Fibroblast of lung (primary cell): ENCODE data around the gene UBXN10. TPM values are rescaled to one million over a fixed set of nuclear protein-coding genes. Genes with fewer than 3 reads are reported as not detected.

ENCODE experiments used
- DNase-seq, 2 donors: peaks; one replicate each; pipeline versions ENCODE4 v3.0.0 to v3.0.0-alpha.2; 2010; ENCODE audit warnings: low read depth in 2 of 2
- H2AFZ ChIP-seq: 2 replicates; pipeline ENCODE4 v1.5.1; 2012; ENCODE audit warnings: low read length, control low read depth, inconsistent platforms
- H3K27ac ChIP-seq: 2 replicates; pipeline ENCODE4 v1.5.1; 2011; ENCODE audit warnings: low read length, control low read depth; ENCODE audit not compliant: insufficient read depth
- H3K27me3 ChIP-seq: 2 replicates; pipeline ENCODE4 v1.5.1; 2011; ENCODE audit warnings: mild to moderate bottlenecking, low read length; ENCODE audit not compliant: control insufficient read depth, insufficient read depth
- H3K36me3 ChIP-seq: 2 replicates; pipeline ENCODE4 v1.5.1; 2011; ENCODE audit warnings: low read length; ENCODE audit not compliant: control insufficient read depth, insufficient read depth
- H3K4me1 ChIP-seq: 2 replicates; pipeline ENCODE4 v1.5.1; 2011; ENCODE audit warnings: low read length; ENCODE audit not compliant: control insufficient read depth, insufficient read depth; ENCODE audit errors: extremely low read depth
- H3K4me2 ChIP-seq: 2 replicates; pipeline ENCODE4 v1.5.1; 2011; ENCODE audit warnings: low read length, control low read depth; ENCODE audit not compliant: insufficient read depth; ENCODE audit errors: extremely low read depth
- H3K4me3 ChIP-seq, 4 experiments: fragments of 200-600 bp in 1 of 4; sonication (generic) in 1 of 4; replicated peaks in 1 of 4; 2 replicates each; pipeline ENCODE4 v1.5.1; 2011 to 2016; ENCODE audit warnings: low read length in 4 of 4, low read depth in 3 of 4, mild to moderate bottlenecking in 3 of 4, control low read depth in 2 of 4, inconsistent platforms in 1 of 4, mixed read lengths in 1 of 4; ENCODE audit not compliant: insufficient read depth in 1 of 4; ENCODE audit errors: control extremely low read depth in 1 of 4
- H3K79me2 ChIP-seq: 2 replicates; pipeline ENCODE4 v1.5.1; 2012; ENCODE audit warnings: mild to moderate bottlenecking, low read length, inconsistent platforms; ENCODE audit not compliant: control insufficient read depth, insufficient read depth
- H3K9ac ChIP-seq: 2 replicates; pipeline ENCODE4 v1.5.1; 2011; ENCODE audit warnings: mild to moderate bottlenecking, low read length, control low read depth; ENCODE audit not compliant: insufficient read depth
- H3K9me3 ChIP-seq: 2 replicates; pipeline ENCODE4 v1.5.1; 2012; ENCODE audit warnings: low read depth, low read length; ENCODE audit not compliant: control insufficient read depth, insufficient read depth
- H4K20me1 ChIP-seq: 2 replicates; pipeline ENCODE4 v1.5.1; 2011; ENCODE audit warnings: low read length; ENCODE audit not compliant: control insufficient read depth, insufficient read depth; ENCODE audit errors: extremely low read depth
- EZH2 ChIP-seq: IDR thresholded peaks from 2 replicates; pipeline ENCODE4 v1.5.1; 2012; ENCODE audit warnings: low read length, control low read depth, mild to moderate bottlenecking; ENCODE audit errors: missing control alignments
- polyA plus RNA-seq, 2 donors: library from polyadenylated mRNA; depleted of rRNA in 1 of 2; stranded (reverse) in 1 of 2; unstranded in 1 of 2; fragments of >200 nt; gene quantifications; 2 replicates each; pipeline ENCODE4 v1.2.1, GENCODE V29; 2011 to 2012; ENCODE audit warnings: missing spikeins in 1 of 2
- total RNA-seq: library from RNA; depleted of rRNA; stranded (reverse); fragments of >200 nt; gene quantifications from 2 replicates; pipeline ENCODE4 v1.2.1, GENCODE V29; 2014
- TF ChIP-seq, protein P1 (sequence below), 2 donors: IDR thresholded peaks in 1 of 2; conservative IDR thresholded peaks in 1 of 2; 1 replicate in 1 of 2; 2 replicates in 1 of 2; pipeline ENCODE4 v1.5.1; 2011 to 2012; ENCODE audit warnings: low read length in 2 of 2, control low read depth in 1 of 2, inconsistent platforms in 1 of 2, low read depth in 1 of 2, mild to moderate bottlenecking in 1 of 2

Gene UBXN10
- total and polyA plus RNA-seq, 2 donors (not counting 1 experiment from before 2014, with no cell fraction given) = 0.33 TPM; not detected in 1

DNA sequence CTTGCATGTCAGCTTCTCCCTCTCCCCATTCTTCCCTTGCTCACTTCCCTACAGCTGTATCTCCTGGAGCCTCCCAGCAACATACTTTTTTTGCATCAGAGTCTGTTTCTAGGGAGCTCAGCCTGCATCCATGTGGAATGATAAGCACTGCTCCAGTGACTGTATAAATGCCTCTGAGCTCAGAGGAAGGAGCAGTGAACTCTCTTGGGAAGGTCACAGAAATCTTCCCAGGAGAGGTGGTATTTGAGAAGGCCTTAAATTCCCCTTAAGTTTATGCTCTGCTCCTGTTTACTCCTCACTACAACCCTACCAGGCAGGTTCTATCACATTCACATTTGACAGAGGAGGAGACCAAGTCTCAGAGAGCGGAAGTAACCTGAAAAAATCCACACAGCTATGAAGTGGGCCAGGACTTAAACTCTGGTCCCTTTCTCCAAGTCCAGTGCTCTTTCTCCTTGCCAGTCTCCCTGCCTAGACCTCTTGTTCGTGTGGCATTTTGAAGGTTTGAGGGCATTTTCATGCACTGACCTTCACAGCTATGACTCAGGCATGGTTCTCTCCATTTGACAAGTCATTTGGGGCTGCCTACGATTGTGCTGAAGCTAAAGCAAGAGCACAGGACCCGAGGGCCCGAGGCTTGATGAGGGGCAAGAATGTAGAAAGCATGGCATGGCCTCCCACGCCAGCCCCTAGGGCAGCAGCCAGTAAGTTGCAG is 5.6 kb upstream of the UBXN10 start:
- H3K4me2 ChIP-seq = no peak overlapping the region
- H3K4me3 ChIP-seq = no peak overlapping the region
- no peak overlapping the region for H3K27ac ChIP-seq
- H3K27me3 ChIP-seq = peaks cover 8% of the 10 kb centered on the region
- no peaks in the 10 kb centered on the region for H3K36me3 ChIP-seq
- DNase-seq = no peak
- H3K9me3 ChIP-seq = no peaks in the 10 kb centered on the region
- no peaks in the 10 kb centered on the region for H4K20me1 ChIP-seq
- TF ChIP-seq EZH2 = no peak
- TF ChIP-seq, protein P1, sequence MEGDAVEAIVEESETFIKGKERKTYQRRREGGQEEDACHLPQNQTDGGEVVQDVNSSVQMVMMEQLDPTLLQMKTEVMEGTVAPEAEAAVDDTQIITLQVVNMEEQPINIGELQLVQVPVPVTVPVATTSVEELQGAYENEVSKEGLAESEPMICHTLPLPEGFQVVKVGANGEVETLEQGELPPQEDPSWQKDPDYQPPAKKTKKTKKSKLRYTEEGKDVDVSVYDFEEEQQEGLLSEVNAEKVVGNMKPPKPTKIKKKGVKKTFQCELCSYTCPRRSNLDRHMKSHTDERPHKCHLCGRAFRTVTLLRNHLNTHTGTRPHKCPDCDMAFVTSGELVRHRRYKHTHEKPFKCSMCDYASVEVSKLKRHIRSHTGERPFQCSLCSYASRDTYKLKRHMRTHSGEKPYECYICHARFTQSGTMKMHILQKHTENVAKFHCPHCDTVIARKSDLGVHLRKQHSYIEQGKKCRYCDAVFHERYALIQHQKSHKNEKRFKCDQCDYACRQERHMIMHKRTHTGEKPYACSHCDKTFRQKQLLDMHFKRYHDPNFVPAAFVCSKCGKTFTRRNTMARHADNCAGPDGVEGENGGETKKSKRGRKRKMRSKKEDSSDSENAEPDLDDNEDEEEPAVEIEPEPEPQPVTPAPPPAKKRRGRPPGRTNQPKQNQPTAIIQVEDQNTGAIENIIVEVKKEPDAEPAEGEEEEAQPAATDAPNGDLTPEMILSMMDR (conservative IDR thresholded peaks at IDR 0.05 in 1 of 2, IDR thresholded peaks at IDR 0.05 in 1 of 2; ENCODE audit: low read depth in 1 of 2, low read length in 2 of 2) = no peak
- H2AFZ ChIP-seq = no peak overlapping the region
- H3K4me1 ChIP-seq = no peaks in the 10 kb centered on the region
- H3K79me2 ChIP-seq = no peaks in the 10 kb centered on the region
- H3K9ac ChIP-seq = no peak overlapping the region

DNA sequence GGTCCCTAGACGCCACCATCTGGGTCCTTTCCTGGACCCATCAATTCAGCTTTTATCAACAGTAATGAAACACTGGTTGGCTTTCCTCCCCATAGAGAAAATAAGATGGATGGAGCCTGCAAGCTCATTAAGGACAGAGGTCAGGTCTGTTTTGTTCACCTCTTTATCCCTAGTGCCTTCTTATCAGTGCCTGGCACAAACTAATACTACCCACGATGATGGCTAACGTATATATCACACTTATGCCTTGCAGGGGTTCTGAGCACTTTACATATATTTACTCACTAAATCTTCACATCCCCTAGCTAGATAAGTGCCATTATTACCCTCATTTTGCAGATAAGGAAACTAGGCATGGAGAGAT is 5.1 kb upstream of the UBXN10 start:
- no peak overlapping the region for H3K9ac ChIP-seq
- DNase-seq = no peak
- no peak overlapping the region for H3K27ac ChIP-seq
- no peaks in the 10 kb centered on the region for H3K79me2 ChIP-seq
- H3K27me3 ChIP-seq = peaks cover 8% of the 10 kb centered on the region
- no peaks in the 10 kb centered on the region for H3K36me3 ChIP-seq
- no peaks in the 10 kb centered on the region for H3K4me1 ChIP-seq
- H3K9me3 ChIP-seq = no peaks in the 10 kb centered on the region
- no peak for TF ChIP-seq EZH2
- TF ChIP-seq, protein P1 (conservative IDR thresholded peaks at IDR 0.05 in 1 of 2, IDR thresholded peaks at IDR 0.05 in 1 of 2; ENCODE audit: low read depth in 1 of 2, low read length in 2 of 2) = no peak
- H3K4me3 ChIP-seq = no peak overlapping the region
- H2AFZ ChIP-seq = no peak overlapping the region
- H3K4me2 ChIP-seq = no peak overlapping the region
- H4K20me1 ChIP-seq = no peaks in the 10 kb centered on the region

DNA sequence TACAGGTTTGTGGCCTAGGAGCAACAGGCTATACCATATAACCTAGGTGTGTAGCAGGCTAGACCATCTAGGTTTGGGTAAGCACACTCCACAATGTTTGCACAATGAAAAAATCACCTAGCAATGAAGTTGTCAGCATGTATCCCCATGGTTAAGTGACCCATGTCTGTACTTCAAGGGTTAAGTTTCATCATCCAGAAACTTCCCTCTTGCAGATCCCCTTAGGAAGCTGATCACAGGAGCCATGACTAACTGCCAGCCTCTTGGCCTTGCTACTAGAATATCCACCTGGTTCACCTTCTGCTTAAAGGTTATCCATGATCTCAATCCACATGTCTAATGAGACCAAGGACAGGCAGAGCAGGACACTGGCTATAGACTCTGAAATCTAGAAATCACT is 3.5 kb upstream of the UBXN10 start:
- H4K20me1 ChIP-seq = no peaks in the 10 kb centered on the region
- H3K27me3 ChIP-seq = peaks cover 22% of the 10 kb centered on the region
- H3K9ac ChIP-seq = no peak overlapping the region
- no peak overlapping the region for H2AFZ ChIP-seq
- no peak for DNase-seq
- H3K4me1 ChIP-seq = no peaks in the 10 kb centered on the region
- H3K36me3 ChIP-seq = no peaks in the 10 kb centered on the region
- H3K9me3 ChIP-seq = no peaks in the 10 kb centered on the region
- TF ChIP-seq, protein P1 (conservative IDR thresholded peaks at IDR 0.05 in 1 of 2, IDR thresholded peaks at IDR 0.05 in 1 of 2; ENCODE audit: low read depth in 1 of 2, low read length in 2 of 2) = no peak
- TF ChIP-seq EZH2 = no peak
- no peak overlapping the region for H3K4me3 ChIP-seq
- H3K79me2 ChIP-seq = no peaks in the 10 kb centered on the region
- no peak overlapping the region for H3K4me2 ChIP-seq
- no peak overlapping the region for H3K27ac ChIP-seq
